Measurements from ENCODE around the gene SPEM3.

Gene SPEM3

GRCh38 chr17:7428557-7428956, at the start of gene SPEM3:
SPEM3 (plus strand) TSS chr17:7428857; CDS start chr17:7428903, 46 bp downstream.
- DNase-seq: no peak

GRCh38 chr17:7379134-7379533, 49.5 kb upstream of the SPEM3 start:
- DNase-seq: no peak

GRCh38 chr17:7380321-7380720, 48.3 kb upstream of the SPEM3 start:
- DNase-seq: no peak

- DNase-seq: no peak
Measured at GRCh38 chr17:7380855-7381683, 47.6 kb upstream of the SPEM3 start, which contains the start of gene TNK1. TNK1 (plus strand) TSS chr17:7381089; CDS start chr17:7382927, 1,838 bp downstream.

- no peak for DNase-seq
Measured at GRCh38 chr17:7382901-7383300, 45.8 kb upstream of the SPEM3 start.

- DNase-seq: no peak
Measured at GRCh38 chr17:7383371-7383741, 45.3 kb upstream of the SPEM3 start.

GRCh38 chr17:7383742-7384488, 44.7 kb upstream of the SPEM3 start:
- no peak for DNase-seq

- DNase-seq: no peak
Measured at GRCh38 chr17:7384489-7385081, 44.1 kb upstream of the SPEM3 start.

GRCh38 chr17:7388856-7389255, 39.8 kb upstream of the SPEM3 start:
- DNase-seq: no peak

GRCh38 chr17:7389924-7390910, 38.4 kb upstream of the SPEM3 start:
- no peak for DNase-seq

GRCh38 chr17:7391307-7391706, 37.4 kb upstream of the SPEM3 start:
- no peak for DNase-seq

GRCh38 chr17:7392696-7393612, 35.7 kb upstream of the SPEM3 start:
- DNase-seq: no peak

GRCh38 chr17:7393613-7394451, 34.8 kb upstream of the SPEM3 start:
- peak in 1 of 2 experiments; percentile 29 for DNase-seq

GRCh38 chr17:7394452-7395191, 34.0 kb upstream of the SPEM3 start, which contains the start of gene PLSCR3:
PLSCR3 (minus strand) TSS chr17:7394525; CDS start chr17:7394110, 415 bp downstream.
- peak in 1 of 2 experiments; percentile 58 for DNase-seq

GRCh38 chr17:7396147-7396546, 32.5 kb upstream of the SPEM3 start:
- DNase-seq: no peak

GRCh38 chr17:7398612-7399011, 30.0 kb upstream of the SPEM3 start:
- DNase-seq: no peak

GRCh38 chr17:7403043-7403726, 25.5 kb upstream of the SPEM3 start:
- peak in 1 of 2 experiments; percentile 20 for DNase-seq

- DNase-seq: peak in 1 of 2 experiments; percentile 60
Measured at GRCh38 chr17:7403727-7403976, 25.0 kb upstream of the SPEM3 start.
